Prostate gland (tissue), 2 donors: ENCODE measurements around the gene HTR5A. TPM values are rescaled to one million over a fixed set of nuclear protein-coding genes. Genes with fewer than 3 reads are reported as not detected.

ENCODE experiments used
- DNase-seq: peaks from one replicate; pipeline ENCODE4 v3.0.0-alpha.2; 2019; ENCODE audit warnings: low spot score
- H3K27ac ChIP-seq, 2 donors: fragments of 200-600 bp; sonication (generic); 2 replicates each; pipeline ENCODE4 v1.5.1; 2017 to 2019
- H3K27me3 ChIP-seq: fragments of 200-600 bp; sonication (generic); replicated peaks from 2 replicates; pipeline ENCODE4 v1.5.1; 2019; ENCODE audit not compliant: insufficient read depth
- H3K36me3 ChIP-seq, 2 donors: fragments of 200-600 bp; sonication (generic); 1 replicate in 1 of 2; 2 replicates in 1 of 2; pipeline versions ENCODE4 v1.5.1 to v1.8.1; 2017 to 2019
- H3K4me1 ChIP-seq: fragments of 200-600 bp; sonication (generic); replicated peaks from 2 replicates; pipeline ENCODE4 v1.5.1; 2019
- H3K4me3 ChIP-seq, 2 donors: fragments of 200-600 bp; sonication (generic); 2 replicates each; pipeline ENCODE4 v1.5.1; 2017 to 2019
- H3K9me3 ChIP-seq: fragments of 200-600 bp; sonication (generic); 2 replicates; pipeline ENCODE4 v1.5.1; 2017
- CTCF ChIP-seq, 4 experiments: fragments of 200-600 bp in 2 of 4; fragments of 450-650 bp in 2 of 4; sonication (generic) in 2 of 4; IDR thresholded peaks; 1 replicate in 3 of 4; 2 replicates in 1 of 4; pipeline ENCODE4 v1.5.1; 2016 to 2019; ENCODE audit warnings: antibody characterized with exemption in 4 of 4, mild to moderate bottlenecking in 2 of 4, moderate library complexity in 2 of 4
- POLR2A ChIP-seq: fragments of 450-650 bp; IDR thresholded peaks from one replicate; pipeline ENCODE4 v1.6.1; 2016; ENCODE audit warnings: antibody characterized with exemption, mild to moderate bottlenecking
- POLR2AphosphoS5 ChIP-seq: sonication (generic); formaldehyde crosslinking; IDR thresholded peaks from one replicate; pipeline ENCODE4 v1.6.1; 2017; ENCODE audit warnings: antibody characterized with exemption
- WGBS: methylation state at CpG from one replicate; pipeline ENCODE4 v1.1.5; 2018; 5-methylcytosine and 5-hydroxymethylcytosine counted together
- intact Hi-C: fragments of 100-400 bp; cut with DNase I; formaldehyde crosslinking; loops from one replicate; pipeline ENCODE4 v1.14.2; 2022
- total RNA-seq, 2 donors: library from RNA; depleted of rRNA; stranded (reverse); fragments of >200 nt; gene quantifications; one replicate each; pipeline ENCODE4 v1.1.0, GENCODE V29; 2016

HTR5A gene
- total RNA-seq, 2 donors from 2014 or later, result not detected

- H3K36me3 ChIP-seq, result no peaks in the 10 kb centered on the region
- H3K27ac ChIP-seq, result no peak overlapping the region
- intact Hi-C loops, result no loop called here
- TF ChIP-seq POLR2A (no peak), CTCF (IDR thresholded peaks at IDR 0.05) (no peak), POLR2AphosphoS5 (no peak)
- DNase-seq, result no peak
- no peak overlapping the region for H3K4me3 ChIP-seq
- H3K4me1 ChIP-seq, result no peaks in the 10 kb centered on the region
- no peaks in the 10 kb centered on the region for H3K9me3 ChIP-seq
- H3K27me3 ChIP-seq, result no peaks in the 10 kb centered on the region
- WGBS, result 89% methylated on average over 7 of the region's 7 CpGs
Measured at GRCh38 chr7:155129789-155130188, 59.7 kb downstream of the HTR5A start.

GRCh38 chr7:155130493-155130892, 60.4 kb downstream of the HTR5A start:
- intact Hi-C loops, result no loop called here

GRCh38 chr7:155131090-155131489, 61.0 kb downstream of the HTR5A start:
- no peak overlapping the region for H3K27ac ChIP-seq
- intact Hi-C loops, result no loop called here
- TF ChIP-seq CTCF (IDR thresholded peaks at IDR 0.05) (no peak), POLR2AphosphoS5 (no peak), POLR2A (no peak)
- H3K27me3 ChIP-seq, result no peaks in the 10 kb centered on the region
- no peaks in the 10 kb centered on the region for H3K36me3 ChIP-seq
- H3K4me1 ChIP-seq, result no peaks in the 10 kb centered on the region
- DNase-seq, result no peak
- 90% methylated on average over 13 of the region's 13 CpGs for WGBS
- H3K4me3 ChIP-seq, result no peak overlapping the region
- no peaks in the 10 kb centered on the region for H3K9me3 ChIP-seq

More at GRCh38 chr7:155130493-155130892, 60.4 kb downstream of the HTR5A start:
- no peaks in the 10 kb centered on the region for H3K36me3 ChIP-seq
- TF ChIP-seq POLR2A (no peak), CTCF (IDR thresholded peaks at IDR 0.05) (no peak), POLR2AphosphoS5 (no peak)
- no peak for DNase-seq
- H3K4me1 ChIP-seq, result no peaks in the 10 kb centered on the region
- WGBS, result 93% methylated on average over 14 of the region's 14 CpGs
- no peaks in the 10 kb centered on the region for H3K27me3 ChIP-seq
- H3K27ac ChIP-seq, result no peak overlapping the region
- H3K9me3 ChIP-seq, result no peaks in the 10 kb centered on the region
- H3K4me3 ChIP-seq, result no peak overlapping the region

- intact Hi-C loops, result no loop called here
- no peak for DNase-seq
- 89% methylated on average over 9 of the region's 9 CpGs for WGBS
- Histone ChIP-seq H3K27ac (no peak overlapping the region), H3K4me3 (no peak overlapping the region), H3K4me1 (no peaks in the 10 kb centered on the region), H3K36me3 (no peaks in the 10 kb centered on the region), H3K9me3 (no peaks in the 10 kb centered on the region), H3K27me3 (peaks cover 2% of the 10 kb centered on the region)
- no peak for TF ChIP-seq CTCF (IDR thresholded peaks at IDR 0.05)
- TF ChIP-seq POLR2AphosphoS5, result no peak
- no peak for TF ChIP-seq POLR2A
Measured at GRCh38 chr7:155132431-155132830, 62.3 kb downstream of the HTR5A start.

GRCh38 chr7:155136619-155137243, 66.6 kb downstream of the HTR5A start:
- no peaks in the 10 kb centered on the region for H3K4me1 ChIP-seq
- peaks cover 2% of the 10 kb centered on the region for H3K27me3 ChIP-seq
- TF ChIP-seq POLR2A (no peak), POLR2AphosphoS5 (no peak), CTCF (IDR thresholded peaks at IDR 0.05) (no peak)
- no peak for DNase-seq
- no peaks in the 10 kb centered on the region for H3K36me3 ChIP-seq
- WGBS, result 57% methylated on average over 4 of the region's 4 CpGs
- no peaks in the 10 kb centered on the region for H3K9me3 ChIP-seq
- intact Hi-C loops, result no loop called here
- H3K27ac ChIP-seq, result no peak overlapping the region
- no peak overlapping the region for H3K4me3 ChIP-seq
